GM19372 (cell line): ENCODE results near the gene BBIP1.

Experiments
- ATAC-seq: cut with Tn5 transposase; IDR thresholded peaks from one replicate; pipeline ENCODE4 v1.9.1; 2021; ENCODE audit warnings: mild to moderate bottlenecking, low read depth, moderate library complexity; ENCODE audit not compliant: unreplicated experiment

BBIP1 gene

DNA sequence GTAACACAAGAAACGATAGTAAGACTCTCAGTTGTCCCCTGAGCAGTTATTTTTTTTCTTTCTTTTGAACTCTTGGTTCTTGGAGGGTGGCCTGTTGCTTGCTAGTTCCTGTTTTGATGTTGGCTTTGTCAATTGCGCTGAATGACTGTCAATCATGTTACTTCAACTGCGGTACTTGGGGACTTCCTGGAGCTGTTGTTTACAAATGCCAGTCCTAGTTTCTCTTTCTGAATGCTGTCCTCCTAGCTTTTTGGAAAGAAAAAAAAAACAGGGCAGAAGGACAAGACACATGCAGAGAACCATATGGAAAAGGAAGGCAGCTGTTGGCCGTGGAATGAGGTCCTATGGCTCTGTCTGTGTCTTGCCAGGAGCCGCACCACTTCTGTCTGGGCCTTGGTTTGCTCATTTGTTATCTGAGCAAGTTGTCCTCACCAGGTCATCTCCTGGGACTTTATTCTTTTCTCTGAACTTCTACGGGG, 54.3 kb downstream of the BBIP1 start:
- peak; percentile 57 for ATAC-seq

DNA sequence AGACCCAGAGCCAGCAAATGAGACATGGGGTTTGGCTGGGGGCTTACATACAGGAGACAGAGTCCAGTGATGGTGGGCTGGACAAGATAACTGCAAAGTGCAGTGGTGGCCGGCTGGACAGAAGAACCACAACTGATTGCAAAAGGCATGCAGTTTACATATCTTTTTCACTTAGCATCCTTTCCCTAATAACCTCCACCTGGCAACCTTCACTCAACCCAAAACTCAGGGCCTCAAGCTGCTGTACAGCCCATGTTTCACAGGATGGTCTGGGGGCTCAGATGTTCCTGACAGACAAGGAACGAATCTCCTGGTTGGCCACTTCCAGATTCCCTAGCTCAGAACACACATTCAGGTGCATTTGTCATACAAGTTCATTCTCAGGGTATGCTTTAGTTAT, 55.0 kb downstream of the BBIP1 start:
- no peak for ATAC-seq

DNA sequence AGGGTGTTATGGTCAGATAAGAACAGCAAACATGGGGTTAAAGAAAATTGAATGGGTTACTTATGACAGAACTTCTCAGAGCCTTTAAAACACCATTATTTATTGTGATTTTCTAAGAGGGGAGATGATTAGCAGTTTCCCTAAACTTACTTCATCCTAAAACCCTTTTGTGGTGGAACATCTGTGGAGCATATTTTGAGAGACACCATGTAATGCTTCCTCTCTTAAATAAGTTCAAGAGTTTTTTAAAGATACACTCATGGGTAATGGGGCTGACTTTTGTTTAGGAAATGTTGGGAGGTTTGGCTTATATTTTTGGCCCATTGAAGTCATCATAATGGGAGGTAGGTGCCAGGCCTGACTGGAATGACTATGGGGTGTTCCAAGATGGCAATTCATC, 55.6 kb downstream of the BBIP1 start:
- ATAC-seq: no peak

DNA sequence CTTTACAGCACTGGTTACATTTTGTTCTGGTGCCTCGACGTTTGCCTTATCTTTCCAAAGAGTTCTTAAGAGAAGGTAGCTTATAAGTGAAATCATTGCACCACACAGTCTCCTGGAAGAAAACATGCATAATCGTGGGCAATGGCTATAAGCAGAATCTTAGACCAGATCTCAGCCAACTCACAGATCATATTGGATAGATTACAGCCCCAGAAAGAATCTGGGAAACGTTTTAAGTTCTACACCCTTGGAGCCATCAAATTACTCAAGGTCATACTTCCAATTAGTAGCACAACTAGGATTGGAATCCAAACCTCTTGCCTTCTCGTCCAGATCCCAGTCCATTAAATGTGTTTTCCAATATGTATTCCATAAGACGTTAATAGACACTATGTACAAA, 56.0 kb downstream of the BBIP1 start:
- ATAC-seq: no peak

DNA sequence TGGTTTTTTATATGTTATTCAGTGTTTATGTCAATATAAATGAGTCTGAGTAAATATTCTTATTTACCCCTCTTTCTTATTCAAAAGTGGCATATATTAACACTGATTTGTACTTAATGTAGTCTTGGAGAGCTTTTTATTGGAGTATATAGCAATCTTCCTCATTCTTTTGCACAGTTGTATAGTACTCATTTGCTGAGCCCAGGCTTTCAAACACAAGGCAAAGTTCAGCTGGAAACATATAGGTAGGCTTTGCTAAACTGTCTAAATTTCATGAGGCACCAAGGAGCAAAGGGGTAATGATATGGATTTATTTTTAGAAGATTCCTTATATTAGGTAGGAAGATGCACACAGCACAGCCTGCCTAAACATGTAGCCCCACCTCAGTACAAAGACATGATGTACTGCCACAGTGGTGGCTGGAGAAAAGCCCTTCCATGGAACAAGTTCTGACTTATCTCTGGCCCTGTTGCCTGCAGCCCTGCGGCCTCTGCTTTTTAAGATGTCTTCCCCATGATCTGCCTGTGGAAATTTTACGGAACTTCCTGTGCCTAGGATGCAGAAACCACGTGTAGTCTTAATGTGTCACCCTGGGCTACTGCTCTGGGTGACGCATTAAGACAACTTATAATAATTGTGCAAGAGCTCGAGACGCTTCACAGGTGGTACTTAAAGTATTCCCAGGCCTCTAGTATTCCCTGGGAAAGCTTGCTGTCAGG, 56.9 kb downstream of the BBIP1 start:
- ATAC-seq: no peak

DNA sequence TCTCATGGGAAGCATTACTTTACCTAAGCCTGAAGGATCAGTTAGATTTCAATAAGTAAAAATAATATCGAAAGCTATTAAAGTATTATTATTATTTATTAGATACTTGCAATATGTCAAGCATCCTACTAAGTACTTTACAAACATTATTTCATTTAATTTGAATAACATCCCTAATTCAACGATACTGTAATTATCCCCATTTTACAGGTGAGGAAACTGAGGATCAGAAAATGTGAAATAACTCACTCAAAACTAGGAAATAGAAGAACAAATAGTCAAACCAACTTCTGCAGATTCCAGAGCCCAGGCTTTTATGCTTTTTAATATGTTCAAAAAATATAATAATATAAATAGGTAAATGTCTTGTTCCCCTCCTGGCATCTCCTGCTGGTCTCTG, 57.5 kb downstream of the BBIP1 start:
- ATAC-seq: no peak

DNA sequence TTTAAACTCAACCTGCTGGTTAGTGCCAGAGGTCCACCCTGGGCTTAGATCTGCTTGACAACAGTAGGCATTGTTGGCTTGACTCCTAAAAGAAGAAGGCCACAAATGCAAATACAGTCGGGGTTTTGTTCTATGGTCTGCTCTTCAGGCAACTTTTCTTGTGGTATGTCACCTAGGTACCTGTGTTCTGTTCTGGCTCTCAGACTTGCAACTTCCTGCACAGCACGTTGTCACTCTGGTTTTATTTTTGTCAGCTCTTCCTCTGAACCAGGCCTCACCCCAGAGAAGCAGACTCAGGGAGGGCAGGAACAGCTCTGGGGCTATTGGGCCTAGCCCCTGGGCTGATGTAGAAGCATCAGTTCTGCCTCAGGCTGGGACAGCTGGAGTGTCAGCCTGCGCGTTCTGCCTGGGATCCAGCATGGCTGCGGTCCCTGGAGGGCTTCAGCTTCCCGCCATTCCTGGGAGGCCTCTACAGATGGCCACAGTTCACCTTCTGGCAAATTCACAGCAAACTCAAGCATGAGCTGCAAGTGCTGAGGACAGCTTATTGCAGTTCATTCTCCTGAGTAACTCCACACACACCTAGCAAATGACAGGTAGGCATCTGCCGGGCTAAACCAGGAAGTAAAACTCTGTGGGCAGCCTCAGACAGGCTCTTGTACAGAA, 58.3 kb downstream of the BBIP1 start:
- peak; percentile 44 for ATAC-seq

DNA sequence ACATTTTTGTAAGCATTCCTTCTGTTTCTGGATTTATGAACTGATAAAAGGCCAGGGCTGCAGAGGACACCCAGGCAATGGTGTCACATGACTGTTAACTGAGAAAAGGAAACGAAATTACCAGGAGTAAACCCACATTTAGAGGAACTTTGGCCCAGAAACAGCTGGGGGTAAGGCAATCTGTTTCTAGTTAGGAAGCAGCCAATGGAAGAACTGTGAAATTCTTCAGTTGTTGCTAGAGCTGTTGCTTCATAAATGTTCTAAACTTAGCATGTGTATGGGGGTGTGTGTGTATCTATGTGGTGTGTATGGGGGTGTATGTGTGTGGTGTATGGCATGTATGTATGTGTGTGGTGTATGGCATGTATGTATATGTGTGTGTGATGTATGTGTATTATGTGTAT, 59.0 kb downstream of the BBIP1 start:
- ATAC-seq: no peak

DNA sequence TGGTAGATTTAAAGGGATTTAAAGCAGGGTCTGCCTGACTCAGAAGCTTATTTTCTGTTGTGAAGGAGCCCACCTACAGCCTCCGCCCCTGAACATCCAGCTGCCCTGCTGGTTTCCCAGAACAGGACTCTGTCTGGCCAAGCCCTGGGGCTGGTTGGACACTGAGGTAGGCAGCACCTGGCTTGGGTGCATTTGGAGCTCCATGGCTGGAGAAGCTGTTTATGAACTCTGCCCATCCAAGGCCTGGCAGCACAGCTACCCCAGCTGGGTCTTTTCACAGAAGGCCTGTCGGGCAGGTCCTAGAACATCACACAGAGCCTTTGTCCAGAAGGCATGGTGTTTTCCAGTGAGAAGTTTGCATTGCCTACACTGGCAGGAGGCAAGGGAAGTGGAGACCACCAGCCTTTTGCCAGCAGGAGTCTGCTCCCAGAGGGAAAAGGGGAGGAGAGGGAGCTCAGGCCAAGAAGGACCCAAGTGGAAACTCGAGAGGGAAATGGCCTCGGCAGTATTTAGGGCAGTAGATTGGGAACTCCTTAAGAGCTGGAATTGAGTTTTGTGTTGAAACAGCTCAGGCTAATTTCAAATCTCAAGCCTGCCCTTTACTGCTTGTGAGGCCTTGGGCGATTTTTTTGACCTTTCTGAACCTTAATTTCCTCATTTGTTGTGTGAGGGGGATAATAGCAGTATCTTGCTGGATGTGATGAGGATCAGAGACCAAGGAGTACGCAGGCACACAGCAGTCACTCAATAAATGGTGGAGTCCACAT, 59.6 kb downstream of the BBIP1 start:
- no peak for ATAC-seq

DNA sequence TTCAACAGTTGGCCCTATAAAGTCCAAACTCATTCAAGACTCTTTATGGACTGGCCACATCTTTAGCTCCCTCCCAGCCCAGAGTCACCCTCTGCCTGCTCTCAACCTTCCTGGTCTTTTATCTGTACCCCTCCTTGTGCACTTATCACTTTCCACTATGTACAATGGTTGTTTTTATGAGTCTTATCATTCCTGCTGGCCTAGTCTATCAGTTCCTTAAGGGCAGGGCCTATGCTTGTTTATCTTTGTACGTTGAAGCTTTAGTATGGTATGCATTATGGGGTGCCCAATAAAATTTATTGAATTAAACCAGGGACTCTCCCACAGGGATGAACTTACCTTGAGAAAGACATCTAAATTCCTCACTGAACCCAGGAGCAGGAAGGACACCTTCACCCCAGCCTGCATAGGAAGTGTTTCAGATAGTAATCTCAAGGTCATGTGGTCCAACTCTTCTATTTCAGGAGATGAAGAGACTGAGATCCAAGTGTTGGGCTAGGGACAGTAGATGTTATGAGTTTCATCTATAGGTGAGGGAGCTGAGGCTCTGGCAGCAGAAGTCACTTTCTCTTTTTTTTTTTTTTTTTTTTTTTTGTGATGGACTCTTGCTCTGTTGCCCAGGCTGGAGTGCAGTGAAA, 60.6 kb downstream of the BBIP1 start:
- ATAC-seq: no peak

DNA sequence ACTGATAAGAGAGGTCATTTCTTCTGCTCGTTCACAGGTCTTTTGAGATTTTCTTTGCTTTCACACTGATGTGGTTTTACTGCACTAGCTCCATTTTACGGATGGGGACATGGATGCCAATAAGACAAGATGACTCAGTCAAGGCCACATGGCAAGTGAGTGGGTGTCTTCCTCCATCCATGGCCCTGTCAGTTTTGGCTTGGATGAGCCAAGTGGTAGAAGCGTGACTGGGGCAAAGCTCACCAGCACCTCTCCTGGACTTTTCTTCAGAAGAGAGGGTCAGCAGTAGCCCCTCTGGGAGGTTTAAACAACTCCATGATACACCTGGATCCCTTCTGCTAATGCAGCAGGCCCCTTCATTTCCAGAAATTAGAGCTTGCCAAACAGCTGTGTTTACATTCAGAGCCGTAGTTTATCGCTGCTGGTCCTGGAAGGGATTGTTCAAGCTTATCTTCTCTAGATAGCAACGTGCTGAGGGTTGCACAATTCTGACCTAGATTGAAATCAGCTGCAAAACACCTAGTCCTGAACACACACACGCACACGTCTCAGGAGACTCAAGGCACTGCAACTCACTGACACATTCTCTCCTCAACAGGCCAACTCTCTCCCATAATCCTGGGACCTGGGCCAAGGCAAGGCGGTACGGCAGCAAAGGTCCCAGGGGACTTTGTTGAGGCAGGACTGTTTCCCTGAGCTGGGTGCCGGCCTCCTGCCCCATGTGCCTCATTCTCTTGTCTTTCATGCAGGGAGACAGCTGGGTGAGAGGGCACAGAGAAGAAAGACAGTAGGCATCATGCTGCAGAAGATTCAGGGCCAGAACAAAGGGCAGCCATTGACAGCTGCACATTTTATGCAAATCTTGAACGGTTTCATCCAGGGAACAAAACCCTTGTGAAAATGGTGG, 61.5 kb downstream of the BBIP1 start:
- no peak for ATAC-seq

DNA sequence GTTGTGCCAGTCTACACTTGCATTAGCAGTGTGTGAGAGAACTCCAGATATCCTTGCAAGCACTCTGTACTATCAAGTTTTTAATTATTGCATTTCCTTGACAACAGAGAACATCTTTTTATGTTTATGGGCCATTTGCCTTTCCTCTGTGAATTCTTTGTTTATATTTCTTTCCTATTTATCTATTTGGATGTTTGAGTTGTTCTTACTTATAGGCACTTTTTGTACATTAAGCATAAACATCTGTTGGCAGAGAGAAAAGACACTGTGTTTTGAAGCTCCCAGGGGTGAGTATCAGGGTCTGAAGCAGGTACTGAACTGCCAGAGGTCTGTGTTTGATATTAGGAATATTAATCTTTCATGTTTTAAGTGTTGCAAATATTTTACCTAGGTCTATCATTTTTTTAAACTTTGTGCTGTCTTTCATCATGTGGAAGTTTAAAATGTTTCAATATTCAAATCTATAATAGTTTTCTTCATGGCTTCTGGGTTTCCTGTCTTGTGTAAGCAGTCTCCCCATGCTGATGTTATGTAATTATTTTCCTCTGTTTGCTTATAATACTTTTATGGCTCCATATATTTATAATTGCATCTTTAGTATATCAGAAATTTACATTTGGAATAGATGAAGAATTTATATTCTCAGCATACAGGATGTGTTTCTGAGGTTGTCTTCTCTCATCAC, 64.9 kb downstream of the BBIP1 start:
- ATAC-seq: no peak

DNA sequence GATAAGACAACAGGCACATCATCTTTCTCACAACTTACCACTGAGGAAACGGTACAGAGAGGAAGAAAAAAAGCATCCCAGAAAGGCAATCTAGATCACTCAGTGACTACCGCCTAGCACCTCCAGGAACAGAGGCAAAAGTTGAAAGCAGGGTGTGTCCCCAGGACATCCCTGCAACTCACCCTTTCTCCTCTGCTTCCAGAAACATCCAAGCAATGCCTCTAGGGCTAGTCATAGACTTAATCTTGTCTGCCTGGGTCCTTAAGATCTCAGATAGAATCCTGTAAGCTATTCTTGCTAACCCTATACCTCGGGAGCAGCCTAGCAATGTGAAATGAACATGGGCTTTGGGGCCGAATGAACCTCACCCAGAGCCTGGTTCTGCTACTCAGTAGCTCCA, 66.0 kb downstream of the BBIP1 start:
- ATAC-seq: no peak

DNA sequence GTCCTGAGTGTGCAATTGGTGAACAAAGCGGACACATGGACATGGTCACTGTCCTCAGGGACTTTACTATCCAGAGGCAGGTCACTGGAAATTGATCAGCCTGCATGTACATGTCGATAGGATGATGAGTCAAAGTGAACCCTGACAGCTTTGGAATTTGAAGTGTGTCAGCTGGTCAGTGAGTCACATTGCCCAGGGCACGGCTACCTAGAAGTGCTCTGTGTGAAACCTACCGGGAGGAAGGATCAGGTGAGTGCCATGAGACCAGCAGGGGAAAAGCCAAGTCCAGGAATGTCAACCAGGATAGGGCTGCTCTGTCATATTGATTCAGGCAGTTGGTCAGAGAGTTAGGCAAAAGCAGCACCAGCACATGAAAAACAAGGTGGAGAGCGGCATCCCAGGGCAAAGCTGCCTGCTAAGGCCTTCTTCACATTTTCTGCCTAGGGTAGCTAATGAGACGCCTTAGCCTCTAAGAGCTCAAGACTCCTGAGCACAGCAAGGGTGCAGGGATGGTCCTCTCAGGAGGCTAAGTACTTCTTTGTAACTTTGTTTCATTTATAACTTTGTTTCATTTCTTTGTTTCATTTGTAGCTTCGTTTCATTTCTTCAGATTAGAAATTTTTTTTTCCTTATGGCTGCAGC, 66.6 kb downstream of the BBIP1 start:
- ATAC-seq: no peak

DNA sequence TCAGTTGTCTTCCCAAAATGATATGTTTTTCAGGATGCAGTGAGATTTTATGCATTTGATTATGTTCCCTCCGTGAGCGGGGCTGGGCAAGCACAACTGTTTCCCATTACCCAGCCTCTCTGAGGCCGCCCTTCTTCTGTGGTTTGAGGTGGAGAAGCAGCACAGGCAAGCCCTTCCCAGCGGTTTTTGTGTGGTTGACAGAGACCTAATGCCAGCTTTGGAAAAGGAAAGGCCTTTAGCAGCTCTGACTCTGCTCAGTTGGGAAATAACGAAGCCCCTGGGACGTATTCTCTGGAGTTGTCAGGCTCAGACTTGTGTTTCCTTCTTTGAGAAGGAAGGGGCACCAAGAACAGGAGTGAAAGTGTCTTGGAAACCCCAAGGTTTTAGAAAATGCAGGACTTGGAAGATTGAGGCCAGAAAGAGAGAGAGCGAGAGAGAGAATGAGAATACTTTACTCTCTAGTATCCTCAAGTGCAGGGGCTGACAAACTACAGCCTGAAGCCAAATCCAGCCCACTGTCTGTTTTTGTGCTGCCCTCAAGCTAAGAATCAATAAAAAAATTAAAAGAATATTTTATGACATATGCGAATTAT, 67.9 kb downstream of the BBIP1 start:
- ATAC-seq: no peak

DNA sequence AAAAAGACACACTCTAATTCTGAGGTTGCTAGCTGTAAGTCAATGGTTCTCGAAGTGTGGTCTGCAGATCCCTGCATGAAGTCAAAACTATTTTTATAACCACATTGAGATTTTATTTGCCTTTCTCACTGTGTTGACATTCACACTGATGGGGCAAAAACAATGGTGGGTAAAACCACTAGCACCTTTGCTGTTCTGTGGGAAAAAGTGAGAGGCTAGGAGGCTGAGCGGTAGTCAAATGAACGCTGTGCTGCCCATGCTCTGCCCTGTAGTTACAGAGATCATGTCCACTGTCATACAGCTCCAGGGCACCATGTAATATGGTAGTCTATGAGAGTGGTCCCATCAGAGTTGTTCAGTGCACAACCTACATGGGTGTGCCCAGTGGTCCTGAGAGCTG, 68.9 kb downstream of the BBIP1 start:
- no peak for ATAC-seq
